B cell (primary cell): ENCODE measurements around the gene SPA17. TPM values are rescaled to one million over a fixed set of nuclear protein-coding genes. Genes with fewer than 3 reads are reported as not detected.

Source experiments
- ATAC-seq: fragments of 200-7000 bp; cut with Tn5 transposase; one replicate; pipeline ENCODE4 v1.10.0; 2021; ENCODE audit warnings: low read depth, mild to moderate bottlenecking, moderate number of reproducible peaks, moderate library complexity
- CTCF ChIA-PET: fragments of 350-600 bp; sonication (Branson Sonifier 250); formaldehyde crosslinking; loops from one replicate; lab custom pipeline; 2021; ENCODE audit warnings: antibody characterized with exemption, inconsistent platforms; lab: Charles Lee
- POLR2A ChIA-PET: fragments of 350-600 bp; sonication (Branson Sonifier 250); formaldehyde crosslinking; loops from one replicate; lab custom pipeline; 2021; ENCODE audit warnings: antibody characterized with exemption; lab: Charles Lee
- DNase-seq: peaks from one replicate; pipeline ENCODE4 v3.0.0; 2013
- H2AFZ ChIP-seq: 2 replicates; pipeline ENCODE4 v1.6.1; 2012; ENCODE audit warnings: mild to moderate bottlenecking, low read depth, low read length; ENCODE audit not compliant: insufficient read depth, poor library complexity, severe bottlenecking
- H3K27ac ChIP-seq, 2 donors: 1 replicate in 1 of 2; 2 replicates in 1 of 2; pipeline ENCODE4 v1.5.1; 2012 to 2013; ENCODE audit warnings: low read length in 2 of 2, mild to moderate bottlenecking in 2 of 2, moderate library complexity in 1 of 2
- H3K27me3 ChIP-seq, 4 experiments: fragments of 200-600 bp in 1 of 4; sonication (generic) in 1 of 4; replicated peaks in 1 of 4; 1 replicate in 2 of 4; 2 replicates in 2 of 4; pipeline versions ENCODE4 v1.6.1 to v1.7.0; 2013 to 2016; ENCODE audit warnings: low read length in 3 of 4, mild to moderate bottlenecking in 2 of 4, mixed read lengths in 1 of 4, moderate library complexity in 1 of 4; ENCODE audit not compliant: insufficient read depth in 4 of 4, control insufficient read depth in 3 of 4; ENCODE audit errors: control extremely low read depth in 1 of 4
- H3K36me3 ChIP-seq, 2 experiments: replicated peaks in 1 of 2; 1 replicate in 1 of 2; 2 replicates in 1 of 2; pipeline versions ENCODE4 v1.6.1 to v1.7.1; 2013; ENCODE audit warnings: low read length in 1 of 2; ENCODE audit not compliant: insufficient read depth in 2 of 2, control insufficient read depth in 1 of 2; ENCODE audit errors: control extremely low read depth in 1 of 2, extremely low read depth in 1 of 2
- H3K4me1 ChIP-seq, 2 donors: fragments of 200-600 bp in 1 of 2; sonication (generic) in 1 of 2; 1 replicate in 1 of 2; 2 replicates in 1 of 2; pipeline versions ENCODE4 v1.5.1 to v1.6.1; 2013 to 2017; ENCODE audit warnings: low read length in 2 of 2; ENCODE audit not compliant: control insufficient read depth in 2 of 2, insufficient read depth in 2 of 2
- H3K4me2 ChIP-seq: replicated peaks from 2 replicates; pipeline ENCODE3; 2012; ENCODE audit warnings: mild to moderate bottlenecking, low read depth, low read length; ENCODE audit not compliant: poor library complexity, severe bottlenecking
- H3K4me3 ChIP-seq, 5 experiments: fragments of 200-600 bp in 1 of 5; sonication (generic) in 1 of 5; 1 replicate in 3 of 5; 2 replicates in 2 of 5; pipeline versions ENCODE4 v1.5.1 to v1.7.0; 2011 to 2016; ENCODE audit warnings: low read length in 4 of 5, mild to moderate bottlenecking in 4 of 5, low read depth in 2 of 5, control low read depth in 1 of 5, moderate library complexity in 1 of 5; ENCODE audit not compliant: insufficient read depth in 1 of 5; ENCODE audit errors: control extremely low read depth in 1 of 5, extremely low read depth in 1 of 5
- H3K79me2 ChIP-seq: fragments of 200-600 bp; sonication (generic); one replicate; pipeline ENCODE4 v1.6.0; 2016; ENCODE audit warnings: low read length; ENCODE audit not compliant: control insufficient read depth, insufficient read depth
- H3K9ac ChIP-seq: fragments of 200-600 bp; sonication (generic); 2 replicates; pipeline ENCODE4 v1.6.1; 2017; ENCODE audit warnings: mild to moderate bottlenecking, low read length, moderate library complexity
- H3K9me3 ChIP-seq, 3 donors: one replicate each; pipeline versions ENCODE4 v1.6.1 to v1.7.1; 2013; ENCODE audit warnings: low read length in 2 of 3; ENCODE audit not compliant: control insufficient read depth in 2 of 3, insufficient read depth in 1 of 3; ENCODE audit errors: control extremely low read depth in 1 of 3
- H4K20me1 ChIP-seq: 2 replicates; pipeline ENCODE4 v1.6.0; 2012; ENCODE audit warnings: mild to moderate bottlenecking, low read length; ENCODE audit not compliant: insufficient read depth, control insufficient read depth, poor library complexity, severe bottlenecking
- H3K27ac Mint-ChIP-seq: one replicate; pipeline ENCODE4 v1.8.0; 2021; ENCODE audit warnings: mixed read lengths
- H3K27me3 Mint-ChIP-seq: one replicate; pipeline ENCODE4 v1.8.0; 2021; ENCODE audit warnings: mixed read lengths
- H3K4me1 Mint-ChIP-seq: one replicate; pipeline ENCODE4 v1.8.0; 2021; ENCODE audit warnings: mixed read lengths
- H3K4me3 Mint-ChIP-seq: one replicate; pipeline ENCODE4 v1.8.0; 2021; ENCODE audit warnings: mixed read lengths
- H3K9me3 Mint-ChIP-seq: one replicate; pipeline ENCODE4 v1.8.0; 2022; ENCODE audit warnings: mixed read lengths; ENCODE audit not compliant: insufficient read depth
- CTCF ChIP-seq: fragments of 200-600 bp; IDR thresholded peaks from one replicate; pipeline ENCODE4 v1.8.0; 2022; ENCODE audit warnings: antibody characterized with exemption, mild to moderate bottlenecking
- EZH2 ChIP-seq: IDR thresholded peaks from 2 replicates; pipeline ENCODE4 v1.6.1; 2012; ENCODE audit warnings: borderline replicate concordance, low read depth, mild to moderate bottlenecking, moderate library complexity, low read length; ENCODE audit not compliant: insufficient read depth, poor library complexity, severe bottlenecking
- WGBS: methylation state at CpG from one replicate; pipeline ENCODE4 v1.1.5; 2013; ENCODE audit warnings: missing lambda C conversion rate; ENCODE audit not compliant: insufficient coverage; 5-methylcytosine and 5-hydroxymethylcytosine counted together
- intact Hi-C: fragments of 100-400 bp; cut with micrococcal nuclease; formaldehyde crosslinking; loops from one replicate; pipeline ENCODE4 v1.10.0; 2022
- polyA plus RNA-seq: library from polyadenylated mRNA; depleted of rRNA; stranded (reverse); fragments of >200 nt; gene quantifications from 2 replicates; pipeline ENCODE4 v1.2.3, GENCODE V29; 2012
- small RNA-seq: library from RNA; depleted of rRNA; stranded (forward); fragments of <200 nt; gene quantifications from one replicate; pipeline ENCODE3, GENCODE V24; 2012; ENCODE audit warnings: low replicate concordance, low read depth; ENCODE audit not compliant: insufficient read length
- total RNA-seq, 2 donors: library from RNA; stranded (reverse); fragments of 120-200 nt in 1 of 2; gene quantifications; 1 replicate in 1 of 2; 2 replicates in 1 of 2; pipeline versions ENCODE4 v1.2.3 to v1.2.4, GENCODE V29; 2013 to 2022

Gene SPA17
- total and polyA plus RNA-seq, 2 donors (not counting 1 experiment from before 2014, with no cell fraction given): 0.21 to 0.76 TPM

DNA sequence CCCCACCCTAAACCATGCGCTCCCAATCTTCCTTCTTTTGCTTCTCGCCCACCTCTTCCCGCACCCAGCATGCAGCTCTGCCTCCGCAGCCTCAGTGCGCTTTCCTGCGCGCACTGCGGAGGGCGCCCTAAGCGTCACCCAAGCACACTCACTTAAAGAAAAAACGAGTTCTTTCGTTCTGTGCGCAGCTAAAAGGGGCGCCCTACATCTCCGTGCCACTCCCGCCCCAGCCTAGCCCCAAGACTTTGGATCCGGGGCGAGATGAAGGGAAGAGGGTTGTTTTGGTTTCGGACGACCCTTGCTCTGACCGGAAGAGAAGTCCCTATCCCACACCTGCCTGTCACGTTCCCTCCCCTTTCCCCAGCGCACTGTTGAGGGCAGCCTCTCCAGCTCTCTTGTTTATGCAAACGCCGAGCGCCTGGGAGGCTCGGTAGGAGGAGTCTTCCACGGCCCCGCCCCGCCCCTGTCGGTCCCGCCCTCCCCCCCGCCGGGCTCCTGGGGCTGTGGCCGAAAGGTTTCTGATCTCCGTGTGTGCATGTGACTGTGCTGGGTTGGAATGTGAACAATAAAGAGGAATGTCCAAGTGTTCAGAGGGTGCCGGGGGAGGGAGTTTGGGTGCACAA is 73.0 kb downstream of the SPA17 start:
- Histone ChIP-seq H3K36me3 (no peaks in the 10 kb centered on the region), H3K9ac (peak overlapping the region; percentile 79), H3K4me3 (peak overlapping the region; percentile 62 to 97 (median 83)), H3K4me1 (peaks cover 24 to 42% of the 10 kb centered on the region in 2 donors), H3K4me2 (peak overlapping the region; percentile 97), H4K20me1 (no peaks in the 10 kb centered on the region), H3K9me3 (no peaks in the 10 kb centered on the region), H3K27me3 (peaks cover 0 to 3% (median 0%) of the 10 kb centered on the region in 4 experiments), H3K79me2 (peaks cover 5% of the 10 kb centered on the region), H3K27ac (peak overlapping the region; percentile 43 to 59), H2AFZ (peak overlapping the region; percentile 93)
- no peak for TF ChIP-seq EZH2
- peak; percentile 67 for TF ChIP-seq CTCF
- no peaks in the 10 kb centered on the region for H3K27me3 Mint-ChIP-seq
- DNase-seq (peak; percentile 90), ATAC-seq (peak; percentile 90)
- intact Hi-C loops: loop anchor here (1.0 to 5.0 kb wide), 9 partner anchors 7 to 1006 kb away; partner anchors contain the start of genes CCDC15, MSANTD2, NRGN and SIAE
- 2% methylated on average over 32 of the region's 37 CpGs for WGBS
- H3K27ac Mint-ChIP-seq: peak overlapping the region; percentile 97
- POLR2A ChIA-PET: interaction anchor here (1.2 to 2.1 kb wide), 5 partner anchors 11 to 73 kb away, joined by 4 to 9 read pairs (median 7); partner anchors contain the start of genes ESAM, MSANTD2, SIAE and SPA17
- no peaks in the 10 kb centered on the region for H3K9me3 Mint-ChIP-seq
- CTCF ChIA-PET: interaction anchor here (0.8 to 9.8 kb wide), 20 partner anchors 9 to 130 kb away, joined by 3 to 153 read pairs (median 5); partner anchors contain the start of genes ESAM, SIAE, SPA17 and TBRG1
- H3K4me3 Mint-ChIP-seq: peak overlapping the region; percentile 99
- peaks cover 35% of the 10 kb centered on the region for H3K4me1 Mint-ChIP-seq

Small RNAs within 50 kb of the gene (small RNA-seq; reads per million reads assigned to genes)
- not detected for gene RNA5SP352

Other genes with a start within 250 kb of the SPA17 start
- gene OR8B4, start 249.0 kb upstream of the SPA17 start, total RNA-seq: not detected in 2 replicates
- not detected in 2 replicates for gene OR8B4, start 249.0 kb upstream of the SPA17 start, polyA plus RNA-seq
- gene OR8B8, start 228.2 kb upstream of the SPA17 start, total RNA-seq: not detected in 2 replicates
- gene OR8B8, start 228.2 kb upstream of the SPA17 start, polyA plus RNA-seq: not detected in 2 replicates
- gene OR8B12, start 130.2 kb upstream of the SPA17 start, total RNA-seq: not detected in 2 replicates
- not detected in 2 replicates for gene OR8B12, start 130.2 kb upstream of the SPA17 start, polyA plus RNA-seq
- gene OR8A1, start 103.9 kb upstream of the SPA17 start, total RNA-seq: not detected in 2 replicates
- gene OR8A1, start 103.9 kb upstream of the SPA17 start, polyA plus RNA-seq: not detected in 2 replicates
- gene PANX3, start 62.5 kb upstream of the SPA17 start, total RNA-seq: not detected in 2 replicates
- not detected in 2 replicates for gene PANX3, start 62.5 kb upstream of the SPA17 start, polyA plus RNA-seq
- gene TBRG1, start 51.0 kb upstream of the SPA17 start, total RNA-seq: 66.8 and 71.5 TPM in 2 replicates
- gene TBRG1, start 51.0 kb upstream of the SPA17 start, polyA plus RNA-seq: 68.2 and 69.6 TPM in 2 replicates
- 3.6 and 5.1 TPM in 2 replicates for gene SIAE, start 165 bp upstream of the SPA17 start, total RNA-seq
- gene SIAE, start 165 bp upstream of the SPA17 start, polyA plus RNA-seq: 4.5 and 5.5 TPM in 2 replicates
- gene NRGN, start 66.0 kb downstream of the SPA17 start, total RNA-seq: 0.66 TPM in 1 of 2 replicates, not detected in the other
- gene NRGN, start 66.0 kb downstream of the SPA17 start, polyA plus RNA-seq: 3.1 and 11.0 TPM in 2 replicates
- gene VSIG2, start 78.4 kb downstream of the SPA17 start, total RNA-seq: not detected in 2 replicates
- gene VSIG2, start 78.4 kb downstream of the SPA17 start, polyA plus RNA-seq: 0.36 TPM in 1 of 2 replicates, not detected in the other
- 1.4 and 1.8 TPM in 2 replicates for gene ESAM, start 88.4 kb downstream of the SPA17 start, total RNA-seq
- 14.5 and 48.6 TPM in 2 replicates for gene ESAM, start 88.4 kb downstream of the SPA17 start, polyA plus RNA-seq
- 26.8 and 33.4 TPM in 2 replicates for gene MSANTD2, start 126.5 kb downstream of the SPA17 start, total RNA-seq
- gene MSANTD2, start 126.5 kb downstream of the SPA17 start, polyA plus RNA-seq: 9.4 and 11.1 TPM in 2 replicates
- 0.90 and 1.0 TPM in 2 replicates for gene ROBO3, start 191.5 kb downstream of the SPA17 start, total RNA-seq
- 4.0 and 7.4 TPM in 2 replicates for gene ROBO3, start 191.5 kb downstream of the SPA17 start, polyA plus RNA-seq
- gene ROBO4, start 224.0 kb downstream of the SPA17 start, total RNA-seq: not detected in 2 replicates
- not detected in 2 replicates for gene ROBO4, start 224.0 kb downstream of the SPA17 start, polyA plus RNA-seq
- gene HEPN1, start 245.3 kb downstream of the SPA17 start, total RNA-seq: not detected in 2 replicates
- not detected in 2 replicates for gene HEPN1, start 245.3 kb downstream of the SPA17 start, polyA plus RNA-seq